Stimulated activated CD8-positive, alpha-beta memory T cell treated with anti-CD3 and anti-CD28 coated beads, Interleukin-7, amount 100 ng/mL, for 4 hours (primary cell): ENCODE results near the gene USP43.
"Not testable (repeated sequence)": the region's sequence is repeated elsewhere in the genome, so short reads cannot be mapped to it uniquely, and the experiment has no call there.

Experiments
- DNase-seq, 2 donors: peaks; one replicate each; pipeline ENCODE4 v3.0.0-alpha.2; 2020; ENCODE audit warnings: low read depth in 2 of 2

Gene USP43

GRCh38 chr17:9663511-9663910 is 18.2 kb downstream of the USP43 start:
- DNase-seq: not testable (repeated sequence)

GRCh38 chr17:9666461-9667050 is 21.2 kb downstream of the USP43 start:
- DNase-seq: no peak

- no peak for DNase-seq
Measured at GRCh38 chr17:9668517-9668916, 23.2 kb downstream of the USP43 start.

GRCh38 chr17:9669551-9670008 is 24.3 kb downstream of the USP43 start:
- no peak for DNase-seq

- DNase-seq: no peak
Measured at GRCh38 chr17:9670596-9670995, 25.3 kb downstream of the USP43 start.

- no peak for DNase-seq
Measured at GRCh38 chr17:9671559-9671958, 26.2 kb downstream of the USP43 start.

DNA sequence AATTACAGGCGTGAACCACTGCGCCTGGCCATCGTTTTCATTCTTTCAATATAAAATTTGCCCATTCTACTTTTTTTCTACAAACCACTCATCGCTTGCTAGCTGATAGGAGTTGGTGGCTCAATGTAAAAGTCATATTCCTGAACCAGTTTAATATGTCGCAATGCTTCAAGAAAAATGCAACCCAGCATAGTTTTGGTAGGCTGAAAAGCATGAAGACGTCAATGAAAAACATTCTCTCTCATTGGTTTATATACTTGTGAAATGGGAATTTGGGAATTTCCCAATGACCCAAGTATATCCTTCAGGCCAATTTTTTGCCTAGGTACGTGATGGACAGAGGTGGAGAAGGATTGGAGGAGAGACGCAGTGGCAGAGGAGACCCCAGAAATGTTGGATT is 26.9 kb downstream of the USP43 start:
- DNase-seq: no peak

DNA sequence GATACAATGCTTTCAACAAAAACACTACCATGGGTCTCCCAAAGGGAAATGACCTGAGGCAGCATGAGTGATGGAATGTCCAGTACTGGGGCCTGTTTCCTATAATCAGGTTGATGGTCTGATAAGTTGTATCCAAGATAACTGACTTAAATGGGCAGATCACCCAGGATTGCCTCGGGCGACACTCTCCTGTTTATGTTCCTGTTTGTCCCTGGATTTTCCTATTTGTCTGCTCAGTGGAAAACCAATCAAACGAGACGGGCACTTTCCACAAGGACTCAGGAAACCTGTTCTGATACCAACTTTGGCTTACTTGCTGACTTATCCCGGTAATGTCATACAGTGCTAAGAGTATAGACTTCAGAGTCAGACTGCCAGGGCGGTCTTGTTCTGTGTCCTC is 27.4 kb downstream of the USP43 start:
- no peak for DNase-seq

- DNase-seq: no peak
Measured at GRCh38 chr17:9676084-9676483, 30.8 kb downstream of the USP43 start.

- no peak for DNase-seq
Measured at GRCh38 chr17:9676820-9677310, 31.5 kb downstream of the USP43 start.

DNA sequence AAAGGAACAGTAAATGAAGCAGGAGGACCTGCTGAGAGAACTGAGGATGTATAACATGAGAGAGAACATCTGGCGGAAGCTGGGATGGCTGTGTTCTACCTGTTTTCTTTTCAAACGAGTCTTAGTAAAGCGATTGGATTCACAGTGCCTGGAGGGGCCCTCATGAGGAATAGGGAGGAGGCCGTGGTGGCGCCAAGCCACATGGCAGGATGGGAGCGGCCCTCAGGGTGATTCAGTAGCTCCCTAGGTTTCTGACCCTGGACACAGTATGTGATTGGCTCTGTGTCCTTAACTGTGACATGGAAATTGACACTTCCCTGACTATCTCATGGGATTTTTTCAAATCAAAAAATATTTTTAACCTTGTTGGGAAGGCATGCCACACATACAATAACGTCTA is 32.1 kb downstream of the USP43 start:
- no peak for DNase-seq

DNA sequence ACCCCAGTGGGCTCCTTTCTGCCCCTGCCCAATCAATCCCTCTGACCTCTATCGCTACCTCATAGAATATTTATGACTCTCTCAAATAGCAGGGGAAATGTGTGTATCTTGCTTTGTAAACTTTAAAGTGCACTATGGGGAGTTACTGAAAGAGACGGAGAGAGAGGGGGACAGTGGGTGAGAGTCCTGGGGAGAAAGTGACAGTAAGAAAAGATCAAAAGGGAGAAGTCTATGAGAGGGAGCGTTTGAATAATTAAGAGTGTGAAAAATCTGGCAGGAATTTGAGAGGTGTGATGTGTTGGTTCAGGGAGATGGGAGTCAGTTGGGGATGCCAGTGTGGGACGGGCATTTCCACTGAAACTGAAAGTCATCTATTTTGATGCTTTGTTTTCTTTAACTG is 32.6 kb downstream of the USP43 start:
- DNase-seq: no peak

- no peak for DNase-seq
Measured at GRCh38 chr17:9684955-9685621, 39.8 kb downstream of the USP43 start.

DNA sequence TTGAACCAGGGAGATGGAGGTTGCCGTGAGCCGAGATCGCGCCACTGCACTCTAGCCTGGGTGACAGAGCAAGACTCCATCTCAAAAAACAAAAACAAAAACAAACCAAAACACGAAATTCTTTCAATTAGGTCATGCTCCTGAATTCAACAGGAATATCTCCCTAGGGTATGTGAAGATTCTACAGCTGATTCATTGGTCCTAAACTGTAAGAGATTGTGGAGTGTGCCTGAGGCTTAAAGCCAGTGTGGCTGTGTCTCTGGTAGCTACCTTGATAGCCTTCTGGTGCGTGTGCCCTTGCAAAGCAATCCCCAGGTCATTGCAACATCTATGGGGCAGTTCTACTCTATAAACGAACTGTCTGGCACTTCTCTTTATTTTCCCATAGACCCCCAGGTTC is 48.4 kb downstream of the USP43 start:
- no peak for DNase-seq

DNA sequence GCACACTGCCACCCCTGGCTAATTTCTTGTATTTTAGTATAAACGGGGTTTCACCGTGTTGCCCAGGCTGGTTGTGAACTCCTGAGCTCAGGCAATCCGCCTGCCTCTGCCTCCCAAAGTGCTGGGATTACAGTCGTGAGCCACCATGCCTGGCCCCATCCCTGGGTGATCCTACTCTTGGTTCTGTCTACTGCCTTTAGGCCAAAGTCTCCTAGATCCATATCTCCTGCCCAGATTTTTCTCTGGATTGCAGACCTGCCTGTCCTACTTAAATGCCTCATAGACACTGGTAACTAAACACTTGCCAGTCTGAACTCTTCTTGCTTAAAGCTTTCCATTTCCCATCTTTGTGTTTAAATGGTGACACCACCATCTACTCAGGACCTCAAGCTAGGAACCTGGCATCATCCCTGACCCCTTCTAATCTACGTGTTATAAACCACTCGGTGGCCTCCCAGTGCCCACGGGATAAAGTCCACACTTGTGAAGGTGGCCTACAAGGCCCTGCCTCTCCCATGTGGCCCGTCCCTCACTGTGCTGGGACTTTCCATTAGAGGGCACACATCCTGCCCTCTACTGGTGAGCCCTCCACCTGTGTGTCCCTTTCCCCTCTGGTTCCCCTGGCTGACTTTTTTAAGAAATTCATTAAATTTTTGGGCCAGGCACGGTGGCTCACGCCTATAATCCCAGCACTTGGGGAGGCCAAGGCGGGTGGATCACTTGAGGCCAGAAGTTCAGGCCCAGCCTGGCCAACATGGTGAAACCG is 51.1 kb downstream of the USP43 start:
- DNase-seq: no peak

- no peak for DNase-seq
Measured at GRCh38 chr17:9700136-9700535, 54.8 kb downstream of the USP43 start.

DNA sequence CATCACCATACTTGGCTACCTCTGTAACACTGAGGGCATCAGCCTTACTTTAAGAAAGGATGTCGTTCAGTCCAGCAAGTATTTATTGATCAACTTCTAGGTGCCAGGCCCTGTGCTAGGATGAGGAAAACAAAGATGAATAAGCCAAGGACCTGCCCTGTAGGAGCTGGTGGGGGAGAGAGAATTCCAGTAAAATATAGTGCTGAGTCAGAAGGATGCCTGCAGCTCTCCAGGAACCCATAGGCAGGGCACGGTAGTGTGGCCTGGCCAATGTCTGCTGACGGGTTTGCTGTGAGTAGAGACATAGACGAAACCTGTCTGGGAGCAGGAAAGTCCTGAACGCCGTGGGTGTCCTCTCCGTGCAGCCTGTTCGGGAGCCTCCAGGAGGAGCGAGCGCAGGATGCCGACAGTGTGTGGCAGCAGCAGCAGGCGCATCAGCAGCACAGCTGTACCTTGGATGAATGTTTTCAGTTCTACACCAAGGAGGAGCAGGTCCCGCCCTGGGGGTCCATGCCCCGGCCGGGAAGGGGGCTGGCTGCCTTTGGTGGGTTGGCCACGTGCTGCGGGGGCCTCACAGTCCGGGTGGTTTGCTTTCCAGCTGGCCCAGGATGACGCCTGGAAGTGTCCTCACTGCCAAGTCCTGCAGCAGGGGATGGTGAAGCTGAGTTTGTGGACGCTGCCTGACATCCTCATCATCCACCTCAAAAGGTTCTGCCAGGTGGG is 55.6 kb downstream of the USP43 start:
- DNase-seq: no peak

DNA sequence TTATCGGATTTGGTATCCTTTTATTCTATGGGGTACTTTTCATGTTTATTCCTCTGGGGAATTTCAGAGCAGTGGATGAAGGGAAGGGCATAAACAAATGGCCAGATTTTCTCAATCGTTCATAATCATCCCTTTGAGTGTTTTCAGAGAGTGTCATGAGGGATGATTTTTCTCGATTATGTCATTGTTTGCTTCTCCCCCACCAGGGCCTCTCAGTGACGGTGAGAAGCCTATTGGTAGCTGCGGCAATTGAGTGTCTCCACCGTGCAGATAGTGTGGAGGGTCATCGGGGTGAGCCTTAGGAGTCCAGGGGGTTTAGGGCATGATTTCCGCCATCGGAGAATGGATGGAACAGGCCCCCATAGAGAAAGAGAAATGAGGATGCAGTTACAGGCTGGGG is 57.2 kb downstream of the USP43 start:
- DNase-seq: no peak

GRCh38 chr17:9702914-9703780 is 57.8 kb downstream of the USP43 start:
- no peak for DNase-seq

DNA sequence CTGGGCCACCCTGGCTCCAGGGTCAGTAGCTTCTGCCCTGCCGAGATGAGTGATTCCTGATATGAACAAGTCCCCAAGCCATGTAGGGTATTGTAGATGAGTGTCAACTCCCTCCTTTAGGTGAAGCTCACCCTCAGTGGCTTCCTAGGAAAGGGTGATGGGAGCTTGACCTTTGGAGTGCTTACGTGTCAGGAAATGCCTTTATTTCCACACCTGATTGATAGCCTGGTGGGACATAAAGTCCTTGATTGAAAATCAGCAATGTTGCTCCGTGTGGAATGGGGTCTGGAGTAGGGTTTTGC is 58.4 kb downstream of the USP43 start:
- no peak for DNase-seq

DNA sequence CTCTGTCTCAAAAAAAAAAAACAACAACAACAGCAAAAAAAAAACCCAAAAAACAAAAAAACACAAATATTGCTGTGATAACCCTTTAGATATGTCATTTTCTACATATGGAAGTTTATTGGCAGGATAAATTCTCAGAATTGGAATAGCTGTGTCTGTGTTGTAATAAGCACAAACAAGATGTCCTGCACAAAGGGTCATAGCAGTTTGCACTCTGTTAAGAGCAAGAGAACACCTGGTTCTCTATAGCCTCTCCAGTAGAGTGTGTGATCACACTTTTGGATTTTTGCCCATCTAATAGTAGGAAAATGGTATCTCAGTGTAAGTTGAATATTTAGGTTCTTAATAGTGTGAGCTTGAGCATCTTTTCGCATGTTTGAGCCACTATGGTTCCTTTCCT is 60.4 kb downstream of the USP43 start:
- DNase-seq: no peak
